ENCODE data around the gene SLAMF1.
"Not testable (repeated sequence)": the region's sequence is repeated elsewhere in the genome, so short reads cannot be mapped to it uniquely, and the experiment has no call there.

SLAMF1 gene

GRCh38 chr1:160563230-160563629, 83.6 kb downstream of the SLAMF1 start:
- DNase-seq (ENCODE audit: low read depth in 2 of 2), result not testable (repeated sequence)

- not testable (repeated sequence) for DNase-seq (ENCODE audit: low read depth in 2 of 2)
Observed at GRCh38 chr1:160562745-160563144, 84.1 kb downstream of the SLAMF1 start.

GRCh38 chr1:160560806-160561205, 86.0 kb downstream of the SLAMF1 start:
- no peak for DNase-seq (ENCODE audit: low read depth in 2 of 2)

- no peak for DNase-seq (ENCODE audit: low read depth in 2 of 2)
Observed at GRCh38 chr1:160560045-160560705, 86.7 kb downstream of the SLAMF1 start.

GRCh38 chr1:160559437-160559836, 87.4 kb downstream of the SLAMF1 start:
- not testable (repeated sequence) for DNase-seq (ENCODE audit: low read depth in 2 of 2)

- DNase-seq (ENCODE audit: low read depth in 2 of 2), result no peak
Observed at GRCh38 chr1:160558660-160559380, 88.0 kb downstream of the SLAMF1 start.

All from stimulated activated CD8-positive, alpha-beta memory T cell treated with anti-CD3 and anti-CD28 coated beads, Interleukin-2, amount 100 ng/mL, for 1 hour (primary cell).